ENCODE data around the gene COL5A3.

Gene COL5A3

GRCh38 chr19:9991425-9992191 lies 18.7 kb downstream of the COL5A3 start:
- no peak overlapping the region for H3K27ac ChIP-seq
- no peak for TF ChIP-seq CTCF (conservative IDR thresholded peaks at IDR 0.05)

DNA sequence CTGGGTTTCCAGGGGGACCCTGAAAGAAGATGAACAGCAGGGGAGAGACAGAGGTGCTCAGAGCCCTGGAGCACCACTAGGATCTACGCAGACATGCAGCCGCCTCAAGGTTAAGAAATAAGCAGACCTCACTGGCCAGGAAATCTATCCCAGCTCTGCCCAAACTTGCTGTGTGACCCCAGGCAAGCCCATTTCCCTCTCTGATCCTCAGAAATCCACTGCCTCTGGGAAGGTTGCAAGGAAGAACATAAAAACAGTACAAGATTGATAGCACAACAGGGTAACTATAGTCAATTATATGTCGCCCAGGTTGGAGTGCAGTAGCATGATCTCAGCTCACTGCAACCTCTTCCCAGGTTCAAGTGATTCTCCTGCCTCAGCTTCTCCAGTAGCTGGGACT lies 20.8 kb downstream of the COL5A3 start:
- no peak overlapping the region for H3K27ac ChIP-seq
- TF ChIP-seq CTCF (conservative IDR thresholded peaks at IDR 0.05): no peak

DNA sequence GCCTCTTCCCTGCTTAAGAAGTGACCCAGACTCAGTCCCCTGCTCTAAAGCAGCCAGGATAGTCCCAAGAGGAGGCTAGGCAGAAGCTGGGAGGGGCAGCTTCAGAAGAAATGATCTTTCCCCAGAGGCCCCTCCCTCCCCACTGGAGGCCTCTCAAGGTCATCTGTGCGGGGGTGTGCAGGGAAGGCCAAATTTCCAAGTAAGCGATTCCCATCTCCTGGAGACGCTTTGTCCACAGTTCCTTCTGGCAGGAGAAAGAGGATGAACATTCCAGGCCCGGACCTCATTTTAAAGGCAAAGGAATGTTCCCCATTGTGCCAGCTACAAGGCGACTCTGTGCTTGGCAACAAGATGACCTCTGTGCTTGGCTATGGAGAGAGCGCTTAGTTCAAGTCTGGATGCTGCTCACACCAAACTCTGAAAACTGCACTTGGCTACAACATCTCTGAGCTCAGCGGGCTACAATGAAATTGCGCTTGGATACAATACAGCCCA lies 23.5 kb downstream of the COL5A3 start:
- H3K27ac ChIP-seq: no peak overlapping the region
- no peak for TF ChIP-seq CTCF (conservative IDR thresholded peaks at IDR 0.05)

DNA sequence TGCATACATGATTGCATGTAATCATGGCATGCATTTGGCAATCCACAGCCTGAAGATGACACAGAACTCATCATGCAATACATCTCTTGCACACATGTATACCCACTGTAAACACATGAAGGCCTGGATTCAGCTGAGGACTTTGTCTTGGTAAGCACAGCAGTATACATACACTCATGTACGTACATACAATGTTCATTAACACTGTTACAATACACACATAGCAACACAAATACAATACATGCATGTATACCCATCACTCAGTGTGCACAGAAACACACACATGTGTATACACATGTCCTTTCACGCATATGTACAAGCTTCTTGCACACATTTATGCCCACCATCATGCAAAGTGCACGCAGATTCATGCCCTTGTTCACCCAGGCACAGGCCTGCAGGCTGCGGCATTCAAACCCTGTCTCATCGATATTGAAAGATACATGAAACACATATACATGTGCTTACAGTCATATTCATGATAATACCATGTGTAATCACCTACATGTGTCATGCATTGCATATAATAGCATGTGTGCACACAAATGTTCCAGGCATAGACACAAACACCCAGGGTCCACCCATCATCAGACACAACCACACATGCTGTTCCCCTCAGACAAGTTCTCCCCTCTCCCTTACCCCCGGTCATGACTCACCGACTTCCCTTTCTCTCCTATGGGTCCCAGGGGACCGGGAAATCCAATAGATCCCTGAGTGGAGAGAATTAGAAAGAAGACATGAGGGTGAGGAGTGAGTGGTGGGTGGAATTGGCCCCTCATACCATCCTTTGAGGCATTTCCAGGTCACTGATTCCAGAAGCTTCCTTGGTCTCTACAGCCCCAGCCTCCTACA lies 28.7 kb downstream of the COL5A3 start:
- TF ChIP-seq CTCF (conservative IDR thresholded peaks at IDR 0.05): no peak
- H3K27ac ChIP-seq: no peak overlapping the region

- H3K27ac ChIP-seq: no peak overlapping the region
- TF ChIP-seq CTCF (conservative IDR thresholded peaks at IDR 0.05): no peak
Observed at GRCh38 chr19:9972103-9972502, 38.2 kb downstream of the COL5A3 start.

DNA sequence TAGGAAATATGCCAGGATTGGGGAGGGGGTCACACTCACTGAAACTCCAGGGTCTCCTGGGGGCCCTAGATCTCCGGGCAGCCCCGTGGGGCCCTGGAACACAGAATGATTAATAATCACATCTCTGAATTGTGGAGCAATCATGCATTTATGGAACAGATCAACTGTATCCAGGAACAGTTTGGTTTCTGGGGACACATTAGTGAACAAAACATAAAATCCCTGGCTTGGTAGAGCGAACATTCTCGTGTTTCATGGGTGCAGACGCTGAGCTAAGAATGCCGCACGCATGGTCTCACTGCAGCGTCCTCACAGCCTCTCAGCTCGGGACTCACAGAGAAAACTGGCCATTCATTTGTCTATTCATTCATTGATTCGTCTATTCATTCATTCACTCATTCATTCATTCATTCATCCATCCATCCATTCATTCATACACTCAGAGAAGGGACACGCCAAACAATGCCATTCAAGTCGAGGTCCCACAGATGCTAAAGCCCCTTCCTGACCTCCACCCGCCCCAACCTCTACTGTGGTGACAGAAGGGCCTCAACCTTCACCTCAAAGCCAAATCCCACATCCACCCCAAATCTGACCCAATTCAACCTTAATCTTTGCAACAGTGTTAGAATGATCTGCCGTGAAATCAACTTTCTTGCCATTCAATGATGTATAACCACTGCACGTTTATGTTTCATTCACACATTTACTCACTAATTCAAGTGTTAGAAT lies 39.0 kb downstream of the COL5A3 start:
- H3K27ac ChIP-seq: no peak overlapping the region
- TF ChIP-seq CTCF (conservative IDR thresholded peaks at IDR 0.05): no peak

- H3K27ac ChIP-seq: no peak overlapping the region
- TF ChIP-seq CTCF (conservative IDR thresholded peaks at IDR 0.05): no peak
Observed at GRCh38 chr19:9970481-9970880, 39.8 kb downstream of the COL5A3 start.
